CD4-positive, alpha-beta T cell treated with Interleukin-2 at 100 ng/mL for 4 hours (primary cell): ENCODE measurements around the gene CUZD1.

ENCODE experiments used
- DNase-seq: peaks from one replicate; pipeline ENCODE4 v3.0.0-alpha.2; 2020; ENCODE audit warnings: low spot score

CUZD1 gene

GRCh38 chr10:122854648-122855047, 9.0 kb upstream of the CUZD1 start:
- DNase-seq = no peak

DNA sequence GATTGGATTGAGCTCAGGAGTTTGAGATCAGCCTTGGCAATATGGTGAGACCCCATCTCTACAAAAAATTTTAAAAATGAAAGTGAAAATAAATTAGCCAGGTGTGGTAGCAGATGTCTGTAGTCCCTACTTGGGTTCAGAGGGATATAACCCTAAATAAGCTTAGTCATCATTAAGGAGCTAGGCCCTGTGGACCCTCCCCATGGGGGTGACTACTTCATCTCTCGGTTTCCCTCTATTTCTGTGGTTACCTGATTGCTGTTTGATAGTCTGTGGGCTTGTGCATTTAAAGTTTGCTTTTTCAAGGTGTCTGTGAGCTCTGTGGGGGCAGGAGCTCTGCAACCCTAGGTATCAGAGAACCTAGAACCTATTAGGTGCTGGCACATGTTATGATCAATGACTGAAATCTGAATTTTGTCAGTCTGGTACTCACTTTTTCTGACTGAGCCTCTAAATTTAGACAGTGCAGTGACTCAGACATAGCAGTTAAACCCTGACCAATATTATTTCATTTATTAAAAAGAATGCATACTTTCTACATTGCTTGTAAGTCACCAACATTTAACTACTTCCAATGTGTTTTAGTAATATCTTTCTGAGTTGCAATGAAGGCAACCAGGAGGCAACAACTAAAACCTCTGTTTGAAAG, 8.1 kb upstream of the CUZD1 start:
- no peak for DNase-seq

GRCh38 chr10:122852261-122852660, 6.6 kb upstream of the CUZD1 start:
- DNase-seq = no peak

GRCh38 chr10:122850705-122851640, 5.3 kb upstream of the CUZD1 start:
- no peak for DNase-seq

DNA sequence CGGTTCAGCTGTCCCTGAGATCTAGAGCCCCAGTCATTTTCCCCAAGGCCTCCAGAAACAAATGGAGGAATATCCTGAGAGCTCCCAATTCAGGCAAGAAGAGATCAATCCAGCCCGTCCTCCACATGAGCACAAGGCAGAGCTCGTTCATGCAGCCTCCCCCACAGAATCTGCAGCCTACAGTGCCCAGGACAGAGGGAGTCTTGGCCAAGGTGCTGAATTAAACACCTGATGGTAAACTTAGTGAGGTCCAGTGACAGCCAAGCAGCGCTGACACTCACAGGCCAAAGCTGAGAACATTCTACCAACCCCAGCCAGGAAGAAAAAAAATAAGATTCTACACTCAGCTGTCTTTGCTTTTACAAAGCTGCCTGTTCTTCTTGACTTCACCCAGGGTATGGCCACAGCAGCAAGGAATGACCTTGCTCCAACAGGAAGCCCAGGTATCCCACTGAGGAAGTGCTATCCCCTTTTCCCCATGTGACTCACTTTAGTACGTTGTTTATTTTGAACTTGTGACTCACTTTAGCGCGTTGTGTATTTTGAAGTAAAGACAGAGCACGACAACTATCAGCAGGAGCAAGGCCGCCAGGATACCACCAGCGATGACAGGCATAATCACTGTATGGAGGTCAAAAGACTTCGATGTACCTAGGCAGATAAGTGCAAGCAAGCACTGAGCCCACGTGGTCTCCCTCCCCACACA, 4.4 kb upstream of the CUZD1 start:
- DNase-seq = no peak

- no peak for DNase-seq
Observed at GRCh38 chr10:122849090-122849489, 3.4 kb upstream of the CUZD1 start.

DNA sequence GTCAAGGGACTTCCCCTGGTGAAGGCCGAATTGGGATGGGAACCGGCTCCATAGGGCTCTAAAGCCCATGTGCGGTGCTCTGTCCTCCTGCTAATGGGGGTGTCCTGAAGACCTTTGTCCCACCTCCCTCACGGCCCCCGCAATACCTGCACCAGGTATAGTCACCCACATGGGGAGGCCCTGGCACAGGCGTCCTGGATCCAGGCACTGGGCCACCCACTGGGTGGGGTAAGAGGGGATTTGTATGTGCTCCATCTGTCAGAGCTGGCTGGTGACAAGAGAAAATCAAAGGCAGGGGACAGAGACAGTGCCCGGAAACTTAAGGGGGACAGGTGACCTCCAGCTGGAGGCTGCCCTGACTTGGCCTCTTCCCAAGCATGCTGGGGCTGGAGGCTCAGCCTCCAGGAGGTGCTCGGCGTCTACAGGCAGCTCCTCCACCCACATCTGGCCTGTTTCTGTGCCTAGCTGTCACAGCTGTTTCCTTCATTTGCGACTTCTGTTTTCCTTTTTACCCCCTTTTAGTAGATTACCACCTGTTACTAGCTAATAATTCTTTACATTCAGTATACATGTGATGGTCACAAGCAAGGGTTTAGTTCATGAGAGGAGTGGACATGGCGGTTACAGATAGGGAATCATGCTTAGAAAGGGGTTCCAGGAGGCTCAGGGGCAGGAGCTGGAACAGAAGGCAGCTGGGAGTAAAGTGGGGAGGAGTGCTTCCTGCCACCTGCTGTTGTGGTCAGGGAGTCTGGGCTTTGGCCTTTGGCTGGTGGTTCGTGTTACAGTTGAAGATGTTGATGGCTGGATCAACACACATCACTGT, 2.3 kb upstream of the CUZD1 start:
- no peak for DNase-seq

DNA sequence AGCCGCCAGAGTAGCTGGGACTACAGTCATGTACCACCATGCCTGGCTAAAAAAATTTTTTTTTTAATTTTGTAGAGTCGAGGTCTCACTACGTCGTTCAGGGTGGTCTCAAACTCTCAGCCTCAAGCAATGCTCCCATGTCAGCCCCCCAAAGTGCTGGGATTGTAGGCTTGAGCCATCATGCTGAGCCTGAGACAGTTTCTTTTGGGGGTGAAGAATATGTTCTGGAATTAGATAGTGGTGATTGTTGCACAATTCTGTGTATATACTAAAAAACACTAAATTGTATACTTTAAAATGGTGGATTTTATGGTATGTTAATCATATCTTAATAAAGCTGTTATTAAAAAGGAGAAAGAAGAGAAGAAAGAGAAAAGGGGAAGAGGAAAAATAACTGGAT, 1.5 kb downstream of the CUZD1 start:
- DNase-seq = no peak

- no peak for DNase-seq
Observed at GRCh38 chr10:122841569-122841968, 4.1 kb downstream of the CUZD1 start.

- DNase-seq = no peak
Observed at GRCh38 chr10:122839505-122839904, 6.2 kb downstream of the CUZD1 start.

DNA sequence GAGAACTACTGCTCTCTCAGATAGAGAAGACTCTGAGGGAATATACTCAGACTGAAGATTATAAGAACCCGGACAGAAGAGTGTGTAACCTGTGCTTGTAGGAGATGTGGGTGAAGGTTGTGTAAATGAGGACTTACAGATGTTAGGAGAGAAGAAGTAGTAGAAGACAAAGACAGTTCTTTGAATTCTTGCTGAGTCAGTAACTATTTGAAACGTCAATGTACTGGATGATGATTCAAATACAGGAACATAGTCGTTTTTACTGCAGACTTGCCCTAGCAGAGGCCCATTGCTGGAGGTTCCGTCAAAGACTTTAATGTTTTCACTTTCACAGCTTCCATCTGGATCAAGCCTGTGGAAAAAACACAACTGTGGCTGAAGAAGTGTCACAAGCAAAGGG, 6.8 kb downstream of the CUZD1 start:
- DNase-seq = no peak

DNA sequence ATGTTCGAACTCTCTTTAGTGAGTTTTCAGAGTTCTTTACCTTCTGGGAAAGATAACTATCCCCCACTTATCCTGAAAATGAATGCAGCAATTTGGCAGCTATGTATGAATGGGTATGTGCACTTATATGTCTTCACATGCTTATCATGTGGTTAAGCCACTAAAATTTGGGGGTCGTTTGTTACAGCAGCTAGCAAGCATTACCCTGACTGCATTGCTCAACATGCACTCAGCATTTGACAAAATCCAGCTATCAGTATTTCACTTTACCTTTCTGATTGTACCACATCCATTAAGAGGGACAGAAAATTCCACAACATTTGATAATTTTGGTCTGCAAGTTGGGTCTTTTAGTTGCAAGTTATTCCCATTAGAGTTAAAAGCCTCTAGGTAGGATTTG, 9.7 kb downstream of the CUZD1 start:
- no peak for DNase-seq

GRCh38 chr10:122830965-122831353, 14.7 kb downstream of the CUZD1 start:
- no peak for DNase-seq

DNA sequence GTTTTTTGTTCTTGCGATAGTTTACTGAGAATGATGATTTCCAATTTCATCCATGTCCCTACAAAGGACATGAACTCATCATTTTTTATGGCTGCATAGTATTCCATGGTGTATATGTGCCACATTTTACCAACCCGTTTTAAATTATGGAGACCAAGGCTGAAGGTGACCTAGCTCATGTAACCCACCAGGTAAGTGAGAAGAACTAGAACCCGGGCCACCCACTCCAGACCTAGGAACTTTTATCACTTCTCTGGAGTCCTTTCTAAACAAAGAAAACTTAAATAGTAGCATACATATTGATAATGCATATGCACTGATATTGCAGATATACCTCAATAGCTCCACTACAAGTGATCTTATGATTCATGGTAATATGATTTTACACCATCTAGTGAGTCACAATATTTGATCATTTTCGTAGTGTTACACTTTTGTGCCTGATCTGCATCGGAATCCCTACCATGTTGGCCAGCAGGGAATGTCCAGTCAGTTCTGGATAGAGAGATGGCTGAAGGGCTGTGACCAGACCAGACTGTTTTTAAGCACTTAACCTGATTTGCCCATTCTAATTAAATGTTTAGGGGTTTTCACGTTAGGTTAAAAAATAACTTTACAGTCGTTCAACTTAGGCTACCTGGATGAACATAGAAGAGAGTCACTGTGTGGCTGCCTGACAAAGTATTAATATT, 15.2 kb downstream of the CUZD1 start:
- no peak for DNase-seq

DNA sequence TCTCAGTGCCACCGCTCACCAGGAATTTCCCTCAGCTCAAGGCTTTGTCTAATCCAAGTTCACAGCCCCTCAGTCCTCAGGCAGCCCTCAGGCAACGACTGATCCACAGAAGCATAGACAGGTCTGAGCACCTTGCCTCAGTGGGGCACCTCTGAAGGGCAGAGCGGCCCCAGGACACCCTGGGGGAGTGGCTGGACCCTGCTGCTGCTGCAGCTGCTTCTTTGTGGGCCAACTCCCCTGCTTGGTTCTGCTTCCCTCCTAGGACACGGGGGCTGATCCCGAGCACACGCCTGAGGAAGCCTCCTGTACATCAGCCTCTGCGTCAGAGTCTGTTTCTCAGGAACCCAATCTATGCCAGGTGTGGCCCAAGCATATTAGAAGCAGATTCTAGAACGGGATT, 16.2 kb downstream of the CUZD1 start:
- DNase-seq = no peak

DNA sequence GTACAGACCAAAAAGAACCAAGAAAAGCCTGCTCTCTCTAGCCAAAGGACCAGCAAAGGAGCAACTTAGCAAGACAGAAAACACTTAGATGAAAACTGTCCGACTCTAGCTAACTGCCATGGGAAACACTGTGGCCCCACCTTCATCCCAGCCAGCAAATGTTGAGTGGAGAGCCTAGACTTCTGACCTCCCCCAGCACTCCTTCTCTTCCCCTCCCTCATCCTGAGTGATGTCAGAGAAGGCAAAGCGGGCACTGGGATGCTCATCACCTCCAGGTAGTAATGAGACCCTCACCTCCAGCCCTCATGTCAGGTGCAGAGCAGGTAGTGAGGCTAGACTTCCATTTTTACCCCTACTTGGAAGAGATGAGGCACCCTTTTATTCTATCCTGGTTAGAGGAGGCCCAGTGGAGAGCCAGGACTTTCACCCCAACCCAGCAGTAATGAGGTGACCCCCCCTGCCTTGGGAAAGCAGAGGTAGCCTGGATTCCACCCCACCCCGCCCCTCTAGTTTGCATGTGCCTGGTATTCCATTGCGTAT, 16.9 kb downstream of the CUZD1 start:
- DNase-seq = no peak

GRCh38 chr10:122827302-122827701, 18.4 kb downstream of the CUZD1 start:
- no peak for DNase-seq

DNA sequence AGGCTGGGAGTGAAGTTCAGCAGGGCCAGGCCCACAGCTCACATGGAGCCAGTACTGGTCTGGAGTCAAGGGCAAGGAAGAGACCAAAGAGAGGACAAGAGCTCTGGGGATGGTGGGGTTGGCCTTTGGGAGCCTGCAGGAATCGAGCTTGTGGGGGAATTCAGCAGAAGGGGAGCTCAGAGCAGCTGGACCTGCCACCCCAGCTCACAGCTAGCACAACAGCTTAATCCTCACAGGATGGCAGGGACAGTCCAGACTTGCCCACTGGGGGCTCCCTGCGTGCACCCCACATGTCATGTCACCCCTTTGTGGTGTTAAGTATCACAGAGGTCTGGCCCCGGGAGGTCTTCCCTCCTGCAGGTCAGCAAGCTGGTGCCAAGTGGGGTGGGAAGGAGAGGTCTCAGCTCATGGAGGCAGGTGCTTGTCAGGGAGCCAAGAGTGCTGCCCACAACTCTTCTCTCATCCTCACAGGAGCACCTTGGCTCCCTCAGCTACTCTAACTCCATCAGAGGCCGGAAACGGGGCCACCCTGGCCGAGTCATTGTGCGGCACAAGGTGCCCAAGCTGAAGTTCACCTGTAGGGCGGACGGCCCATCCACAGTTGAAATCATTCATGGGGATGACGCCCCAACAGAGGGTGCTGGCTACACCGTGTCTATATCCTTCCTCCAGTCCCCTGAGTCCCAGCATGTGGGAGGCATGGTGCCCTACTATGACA, 22.5 kb downstream of the CUZD1 start:
- DNase-seq = no peak

DNA sequence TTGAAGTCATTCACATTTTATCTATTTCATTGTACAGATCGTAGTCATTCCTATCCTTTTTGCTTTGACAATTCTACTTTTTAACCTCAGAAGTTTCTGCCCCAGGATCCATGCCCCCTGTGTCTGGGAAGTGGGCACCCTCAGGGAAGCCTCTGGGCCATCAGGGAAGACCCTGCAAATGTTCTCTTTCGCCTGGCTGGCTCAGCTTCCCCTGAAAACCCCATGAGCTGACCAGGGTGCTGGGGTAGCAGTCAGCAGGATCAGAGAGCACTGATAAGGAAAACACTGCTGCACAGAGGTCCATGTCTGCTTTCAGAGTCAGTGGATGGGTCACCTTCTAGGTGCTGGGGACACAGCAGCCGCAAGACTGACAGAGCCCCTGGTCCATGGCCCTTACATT, 23.8 kb downstream of the CUZD1 start:
- DNase-seq = no peak

DNA sequence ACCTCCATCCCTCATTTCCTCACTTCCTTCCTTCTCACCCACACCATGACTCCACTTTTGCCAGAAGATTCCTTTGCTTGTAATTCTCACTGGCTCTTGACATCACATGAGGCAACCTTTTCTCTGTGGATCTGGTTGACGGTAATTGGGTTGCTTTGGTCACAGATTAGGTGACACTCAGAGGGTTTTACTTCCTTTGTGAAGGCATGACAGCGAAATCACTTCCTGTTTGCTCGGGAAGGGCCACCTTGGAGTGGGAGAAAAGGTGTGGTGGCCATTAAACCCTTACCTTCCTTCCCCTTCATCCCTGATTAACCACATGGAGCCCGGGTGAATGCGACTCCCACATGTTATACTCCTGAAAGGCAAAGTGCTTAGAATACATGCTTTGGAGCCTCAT, 30.2 kb downstream of the CUZD1 start:
- no peak for DNase-seq

DNA sequence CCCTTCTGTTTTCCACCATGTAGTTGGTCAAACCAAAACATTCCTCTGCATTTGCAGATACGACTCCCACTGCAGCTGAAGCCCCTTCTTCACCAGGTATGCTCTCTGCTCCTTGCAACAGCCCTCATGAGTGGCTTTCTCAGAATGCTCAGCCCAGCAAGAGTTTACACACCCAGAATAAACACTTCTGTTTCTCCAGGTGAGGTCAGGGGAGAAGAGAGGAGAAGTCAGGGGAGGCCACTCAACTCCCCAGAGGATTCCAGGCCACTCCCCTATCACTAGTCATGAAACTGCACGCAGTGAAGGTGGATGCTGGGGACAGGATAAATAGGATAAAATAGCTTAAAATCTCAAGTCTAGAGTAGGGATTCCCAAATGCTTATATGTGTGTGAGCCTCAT, 31.2 kb downstream of the CUZD1 start:
- DNase-seq = no peak
